Pancreas (tissue), 10 donors: ENCODE data around the gene SMOC2. TPM values are rescaled to one million over a fixed set of nuclear protein-coding genes. Genes with fewer than 3 reads are reported as not detected.

Experiments
- ATAC-seq, 4 donors: fragments of 200-7000 bp; cut with Tn5 transposase; one replicate each; pipeline versions ENCODE4 v1.8.0 to v1.9.1; 2020; ENCODE audit warnings: mild to moderate bottlenecking in 4 of 4, moderate library complexity in 4 of 4
- DNase-seq, 6 donors: peaks; one replicate each; pipeline ENCODE4 v3.0.0-alpha.2; 2020
- FAIRE-seq: peaks from 2 replicates; lab custom pipeline; 2012; peaks lifted over from hg19 to GRCh38; lab: Jason Lieb, UNC
- H3K27ac ChIP-seq, 4 donors: fragments of 200-600 bp; sonication (generic); 1 replicate in 3 of 4; 2 replicates in 1 of 4; pipeline versions ENCODE4 v1.5.0 to v1.8.0; 2020
- H3K27me3 ChIP-seq, 4 donors: fragments of 200-600 bp; one replicate each; pipeline ENCODE4 v1.8.0; 2021
- H3K36me3 ChIP-seq, 3 donors: fragments of 200-600 bp; sonication (generic) in 1 of 3; one replicate each; pipeline versions ENCODE4 v1.5.0 to v1.8.0; 2020 to 2021
- H3K4me1 ChIP-seq, 3 donors: fragments of 200-600 bp; one replicate each; pipeline ENCODE4 v1.8.0; 2021
- H3K4me3 ChIP-seq, 4 donors: fragments of 200-600 bp; sonication (generic) in 2 of 4; one replicate each; pipeline versions ENCODE4 v1.5.0 to v1.8.0; 2020 to 2021
- H3K9me3 ChIP-seq, 4 donors: fragments of 200-600 bp; one replicate each; pipeline ENCODE4 v1.8.0; 2021
- CTCF ChIP-seq, 4 donors: fragments of 200-600 bp; sonication (generic) in 3 of 4; IDR thresholded peaks; one replicate each; pipeline versions ENCODE4 v1.5.0 to v1.8.0; 2021; ENCODE audit warnings: antibody characterized with exemption in 4 of 4
- WGBS, 2 donors: extraction: QIAGEN DNeasy Blood & Tissue Kit; methylation state at CpG; one replicate each; pipeline ENCODE4 v1.1.7; 2013; 5-methylcytosine and 5-hydroxymethylcytosine counted together
- intact Hi-C, 3 donors: fragments of 100-400 bp; cut with DNase I; formaldehyde crosslinking; loops; one replicate each; pipeline versions ENCODE4 v1.11.1 to v1.14.2; 2022
- polyA plus RNA-seq, 2 donors: library from polyadenylated mRNA; stranded (reverse); fragments of 200-250 nt; gene quantifications; one replicate each; pipeline ENCODE4 v1.2.3, GENCODE V29; 2013
- total RNA-seq, 6 donors: library from RNA; stranded (reverse); fragmentation: NEBNext Ultra II Directional in 4 of 6; extraction: Animal tissue kit (Norgen Biotek cat#: 25700) in 4 of 6; gene quantifications; one replicate each; pipeline versions ENCODE4 v1.2.1 to v1.2.4, GENCODE V29; 2021 to 2023
- donor health status: healthy with polysubstance abuse.
- donor health status: DM: no; HTN: no; CAD: no; lungs with moderate emphysema.
- donor health status: DM: no; HTN: no; CAD: no.
- donor health status: control.
- donor health status: control.
- donor health status: Bipolar disorder and iron deficiency.
- donor health status: DM: yes; HTN: yes; CAD: no.
- donor health status: DM: no; HTN: no; CAD: no.
- donor health status: DM: no; HTN: no; CAD: no.
- donor health status: DM: yes; HTN: yes; CAD: no.

The SMOC2 gene, protein sequence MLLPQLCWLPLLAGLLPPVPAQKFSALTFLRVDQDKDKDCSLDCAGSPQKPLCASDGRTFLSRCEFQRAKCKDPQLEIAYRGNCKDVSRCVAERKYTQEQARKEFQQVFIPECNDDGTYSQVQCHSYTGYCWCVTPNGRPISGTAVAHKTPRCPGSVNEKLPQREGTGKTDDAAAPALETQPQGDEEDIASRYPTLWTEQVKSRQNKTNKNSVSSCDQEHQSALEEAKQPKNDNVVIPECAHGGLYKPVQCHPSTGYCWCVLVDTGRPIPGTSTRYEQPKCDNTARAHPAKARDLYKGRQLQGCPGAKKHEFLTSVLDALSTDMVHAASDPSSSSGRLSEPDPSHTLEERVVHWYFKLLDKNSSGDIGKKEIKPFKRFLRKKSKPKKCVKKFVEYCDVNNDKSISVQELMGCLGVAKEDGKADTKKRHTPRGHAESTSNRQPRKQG
- total RNA-seq, result 10 to 100 TPM in 2 of 6 donors, 1 to 10 TPM in 4; 2.5 to 18.4 (median 7.2) TPM
- 1 to 10 TPM; 4.7 to 7.1 TPM for polyA plus RNA-seq

GRCh38 chr6:168440520-168441433 is at the start of gene SMOC2:
Gene SMOC2, plus strand, starts transcription at chr6:168441184. Its CDS starts 187 bp downstream, at chr6:168441371.
- no peak within 1 kb of the TSS for H3K27ac ChIP-seq
- no peaks in the 10 kb centered on the region for H3K27me3 ChIP-seq
- DNase-seq (peak in 3 of 6 donors; percentile 25 to 40 (median 28)), FAIRE-seq (no peak), ATAC-seq (peak; percentile 72 to 85 (median 76))
- peak within 1 kb of the TSS; percentile 33 to 57 (median 46) for H3K4me3 ChIP-seq
- intact Hi-C loops, result no loop called here
- H3K4me1 ChIP-seq, result peaks cover 0 to 8% (median 4%) of the 10 kb centered on the region in 3 donors
- TF ChIP-seq CTCF (IDR thresholded peaks at IDR 0.05), result no peak
- H3K9me3 ChIP-seq, result no peaks in the 10 kb centered on the region
- H3K36me3 ChIP-seq, result no peaks in the 10 kb centered on the region
- WGBS, 2 donors, result 5 to 11% methylated on average over 33 to 81 of the region's 81 CpGs

- intact Hi-C loops, result no loop called here
- Histone ChIP-seq H3K4me1 (peaks cover 0 to 6% (median 4%) of the 10 kb centered on the region in 3 donors), H3K27ac (no peak overlapping the region), H3K27me3 (no peaks in the 10 kb centered on the region), H3K9me3 (no peaks in the 10 kb centered on the region), H3K36me3 (no peaks in the 10 kb centered on the region), H3K4me3 (no peak overlapping the region)
- 79 to 80% methylated on average over 23 of the region's 23 CpGs for WGBS, 2 donors
- ATAC-seq (no peak), DNase-seq (peak in 1 of 6 donors; percentile 56), FAIRE-seq (no peak)
- no peak for TF ChIP-seq CTCF (IDR thresholded peaks at IDR 0.05)
These were observed 47.7 kb upstream of the SMOC2 start for GRCh38 chr6:168393126-168393870.

- no peak for TF ChIP-seq CTCF (IDR thresholded peaks at IDR 0.05)
- no peaks in the 10 kb centered on the region for H3K36me3 ChIP-seq
- no peaks in the 10 kb centered on the region for H3K9me3 ChIP-seq
- intact Hi-C loops, result no loop called here
- no peaks in the 10 kb centered on the region for H3K4me1 ChIP-seq
- 67 to 78% methylated on average over 12 of the region's 12 CpGs for WGBS, 2 donors
- no peak overlapping the region for H3K4me3 ChIP-seq
- no peaks in the 10 kb centered on the region for H3K27me3 ChIP-seq
- FAIRE-seq (no peak), DNase-seq (peak in 1 of 6 donors; percentile 31), ATAC-seq (no peak)
- H3K27ac ChIP-seq, result no peak overlapping the region
These were observed 46.4 kb upstream of the SMOC2 start for GRCh38 chr6:168394606-168395005.

DNA sequence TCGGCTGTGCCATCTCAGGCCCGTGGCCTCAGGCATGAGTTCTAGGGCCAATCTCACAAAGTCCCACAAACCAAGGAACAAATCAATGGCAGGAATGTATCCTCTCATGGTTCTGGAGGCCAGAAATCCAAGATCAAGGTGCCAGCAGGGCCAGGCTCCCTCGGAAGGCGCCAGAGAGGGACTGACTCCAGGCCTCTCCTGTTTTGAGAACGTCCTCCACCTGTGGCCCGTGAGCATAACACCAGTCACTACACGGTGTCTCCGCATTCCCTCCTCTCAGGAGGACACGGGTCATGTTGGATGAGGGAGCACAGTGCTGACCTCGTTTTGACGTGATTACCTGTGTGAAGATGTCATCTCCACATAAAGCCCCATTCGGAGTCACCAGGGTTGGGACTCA is 45.0 kb upstream of the SMOC2 start:
- ATAC-seq (no peak), FAIRE-seq (no peak), DNase-seq (no peak)
- no peaks in the 10 kb centered on the region for H3K4me1 ChIP-seq
- no peaks in the 10 kb centered on the region for H3K9me3 ChIP-seq
- 79 to 83% methylated on average over 12 of the region's 12 CpGs for WGBS, 2 donors
- intact Hi-C loops, result no loop called here
- no peaks in the 10 kb centered on the region for H3K27me3 ChIP-seq
- no peak for TF ChIP-seq CTCF (IDR thresholded peaks at IDR 0.05)
- H3K27ac ChIP-seq, result no peak overlapping the region
- H3K36me3 ChIP-seq, result no peaks in the 10 kb centered on the region
- no peak overlapping the region for H3K4me3 ChIP-seq
